Adrenal gland (tissue), 12 donors: ENCODE measurements around the gene HMCN2. TPM values are rescaled to one million over a fixed set of nuclear protein-coding genes. Genes with fewer than 3 reads are reported as not detected.

Experiments
- DNase-seq, 7 donors: peaks; one replicate each; pipeline ENCODE4 v3.0.0-alpha.2; 2019 to 2020
- H3K27ac ChIP-seq, 5 donors: fragments of 200-600 bp; sonication (generic) in 4 of 5; 1 replicate in 3 of 5; 2 replicates in 2 of 5; pipeline versions ENCODE4 v1.5.1 to v1.8.0; 2016 to 2020; ENCODE audit warnings: mild to moderate bottlenecking in 1 of 5
- H3K27me3 ChIP-seq: fragments of 200-600 bp; 2 replicates; pipeline ENCODE4 v1.8.0; 2021
- H3K36me3 ChIP-seq, 2 donors: fragments of 200-600 bp; replicated peaks in 1 of 2; 1 replicate in 1 of 2; 2 replicates in 1 of 2; pipeline versions ENCODE4 v1.5.1 to v1.8.0; 2018 to 2022
- H3K4me1 ChIP-seq, 2 donors: fragments of 200-600 bp; replicated peaks in 1 of 2; 1 replicate in 1 of 2; 2 replicates in 1 of 2; pipeline versions ENCODE4 v1.5.1 to v1.8.0; 2018 to 2021
- H3K4me3 ChIP-seq, 4 donors: fragments of 200-600 bp; sonication (generic) in 3 of 4; one replicate each; pipeline ENCODE4 v1.5.1; 2016 to 2018
- H3K9me3 ChIP-seq, 3 donors: fragments of 200-600 bp; sonication (generic) in 1 of 3; replicated peaks in 1 of 3; 1 replicate in 2 of 3; 2 replicates in 1 of 3; pipeline versions ENCODE4 v1.5.1 to v1.8.0; 2016 to 2021
- POLR2A ChIP-seq, 2 donors: fragments of 450-650 bp; IDR thresholded peaks; one replicate each; pipeline ENCODE4 v1.6.1; 2017; ENCODE audit warnings: antibody characterized with exemption in 2 of 2, mild to moderate bottlenecking in 2 of 2, moderate library complexity in 1 of 2
- WGBS, 4 donors: extraction: QIAGEN DNeasy Blood & Tissue Kit in 2 of 4; methylation state at CpG; one replicate each; pipeline versions ENCODE4 v1.1.5 to v1.1.7; 2013 to 2017; 5-methylcytosine and 5-hydroxymethylcytosine counted together
- intact Hi-C, 2 donors: fragments of 100-400 bp; cut with DNase I; formaldehyde crosslinking; loops; one replicate each; pipeline versions ENCODE4 v1.14.1 to v1.15.0; 2022 to 2023
- polyA plus RNA-seq, 3 donors: library from polyadenylated mRNA; stranded (reverse); fragments of 200-250 nt in 2 of 3; fragments of 350-450 nt in 1 of 3; fragmentation: Illumina TruSeq in 1 of 3; extraction: RNeasy Lipid Tissue Mini Kit (QIAGEN cat#74804) in 1 of 3; gene quantifications; one replicate each; pipeline ENCODE4 v1.2.3, GENCODE V29; 2013 to 2014
- total RNA-seq, 9 donors: library from RNA; depleted of rRNA in 4 of 9; stranded (reverse); fragments of >200 nt in 4 of 9; fragments of 120-200 nt in 1 of 9; fragmentation: NEBNext Ultra II Directional in 1 of 9; extraction: Animal tissue kit (Norgen Biotek cat#: 25700) in 1 of 9; gene quantifications; one replicate each; pipeline versions ENCODE4 v1.1.0 to v1.2.4, GENCODE V29; 2013 to 2023
- TF ChIP-seq, protein P1 (sequence below), 6 experiments: fragments of 450-650 bp in 4 of 6; fragments of 200-600 bp in 2 of 6; sonication (generic) in 1 of 6; IDR thresholded peaks; 1 replicate in 5 of 6; 2 replicates in 1 of 6; pipeline versions ENCODE4 v1.5.1 to v1.8.0; 2016 to 2021; ENCODE audit warnings: antibody characterized with exemption in 6 of 6, mild to moderate bottlenecking in 2 of 6, moderate library complexity in 1 of 6
- donor health status: healthy with polysubstance abuse.
- donor health status: Bipolar disorder and iron deficiency.
- donor health status: DM: yes; HTN: yes; CAD: no.
- donor health status: DM: no; HTN: no; CAD: no.
- donor health status: DM: no; HTN: no; CAD: no.
- donor health status: DM: yes; HTN: yes; CAD: no.

HMCN2 gene
- total and polyA plus RNA-seq, 12 donors, result 0.05 to 25.8 (median 0.42) TPM; not detected in 1

DNA sequence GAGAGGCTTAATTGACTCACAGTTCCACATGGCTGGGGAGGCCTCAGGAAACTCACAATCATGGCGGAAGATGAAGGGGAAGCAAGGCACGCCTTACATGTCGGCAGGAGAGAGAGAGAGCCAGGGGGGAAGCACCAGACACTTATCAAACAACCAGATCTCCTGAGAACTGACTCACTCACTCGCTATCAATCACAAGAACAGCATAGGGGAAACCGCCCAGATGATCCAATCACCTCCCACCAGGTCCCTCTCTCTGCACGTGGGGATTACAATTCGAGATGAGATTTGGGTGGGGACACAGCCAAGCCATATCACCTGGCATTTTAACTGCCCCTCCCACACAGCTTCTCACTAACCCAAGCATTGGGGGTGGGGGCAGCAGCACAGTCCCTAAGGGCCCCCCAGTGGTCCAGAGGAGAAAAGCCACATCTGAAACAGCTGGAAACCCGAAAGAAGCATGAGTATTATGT lies 103.1 kb downstream of the HMCN2 start:
- H3K4me1 ChIP-seq, result no peaks in the 10 kb centered on the region
- intact Hi-C loops, result no loop called here
- 37 to 46% (median 41%) methylated on average over 7 to 8 of the region's 8 CpGs for WGBS, 4 donors
- no peaks in the 10 kb centered on the region for H3K27me3 ChIP-seq
- H3K36me3 ChIP-seq, result no peaks in the 10 kb centered on the region
- TF ChIP-seq POLR2A (IDR thresholded peaks at IDR 0.05), result no peak
- TF ChIP-seq, protein P1, sequence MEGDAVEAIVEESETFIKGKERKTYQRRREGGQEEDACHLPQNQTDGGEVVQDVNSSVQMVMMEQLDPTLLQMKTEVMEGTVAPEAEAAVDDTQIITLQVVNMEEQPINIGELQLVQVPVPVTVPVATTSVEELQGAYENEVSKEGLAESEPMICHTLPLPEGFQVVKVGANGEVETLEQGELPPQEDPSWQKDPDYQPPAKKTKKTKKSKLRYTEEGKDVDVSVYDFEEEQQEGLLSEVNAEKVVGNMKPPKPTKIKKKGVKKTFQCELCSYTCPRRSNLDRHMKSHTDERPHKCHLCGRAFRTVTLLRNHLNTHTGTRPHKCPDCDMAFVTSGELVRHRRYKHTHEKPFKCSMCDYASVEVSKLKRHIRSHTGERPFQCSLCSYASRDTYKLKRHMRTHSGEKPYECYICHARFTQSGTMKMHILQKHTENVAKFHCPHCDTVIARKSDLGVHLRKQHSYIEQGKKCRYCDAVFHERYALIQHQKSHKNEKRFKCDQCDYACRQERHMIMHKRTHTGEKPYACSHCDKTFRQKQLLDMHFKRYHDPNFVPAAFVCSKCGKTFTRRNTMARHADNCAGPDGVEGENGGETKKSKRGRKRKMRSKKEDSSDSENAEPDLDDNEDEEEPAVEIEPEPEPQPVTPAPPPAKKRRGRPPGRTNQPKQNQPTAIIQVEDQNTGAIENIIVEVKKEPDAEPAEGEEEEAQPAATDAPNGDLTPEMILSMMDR (IDR thresholded peaks at IDR 0.05), result no peak
- no peak overlapping the region for H3K4me3 ChIP-seq
- H3K9me3 ChIP-seq, result no peaks in the 10 kb centered on the region
- no peak for DNase-seq
- H3K27ac ChIP-seq, result no peak overlapping the region

DNA sequence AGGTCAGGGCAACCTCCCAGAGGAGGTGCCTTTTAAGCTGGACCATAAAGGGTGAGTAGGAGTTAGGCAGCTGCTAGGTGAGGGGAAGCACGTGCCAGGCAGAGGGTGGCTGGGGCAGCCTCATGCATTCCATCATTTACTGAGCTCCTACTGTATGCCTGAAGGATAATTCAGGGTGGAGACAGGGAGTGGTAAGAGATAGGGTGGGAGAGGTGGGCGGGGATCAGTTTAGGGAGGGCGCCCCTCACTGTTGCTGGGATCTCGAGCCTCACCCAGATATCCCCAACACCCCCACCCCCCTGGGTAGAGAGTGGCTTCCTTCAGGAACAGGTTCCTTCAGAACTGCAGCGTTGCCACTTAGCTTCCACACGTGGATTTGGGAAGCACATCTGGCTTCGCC lies 104.7 kb downstream of the HMCN2 start:
- Histone ChIP-seq H3K27ac (no peak overlapping the region), H3K36me3 (no peaks in the 10 kb centered on the region), H3K4me1 (no peaks in the 10 kb centered on the region), H3K27me3 (no peaks in the 10 kb centered on the region), H3K9me3 (no peaks in the 10 kb centered on the region), H3K4me3 (no peak overlapping the region)
- intact Hi-C loops, result no loop called here
- no peak for TF ChIP-seq POLR2A (IDR thresholded peaks at IDR 0.05)
- TF ChIP-seq, protein P1 (IDR thresholded peaks at IDR 0.05), result no peak
- DNase-seq, result no peak
- WGBS, 4 donors, result 71 to 90% (median 80%) methylated on average over 6 to 7 of the region's 7 CpGs

DNA sequence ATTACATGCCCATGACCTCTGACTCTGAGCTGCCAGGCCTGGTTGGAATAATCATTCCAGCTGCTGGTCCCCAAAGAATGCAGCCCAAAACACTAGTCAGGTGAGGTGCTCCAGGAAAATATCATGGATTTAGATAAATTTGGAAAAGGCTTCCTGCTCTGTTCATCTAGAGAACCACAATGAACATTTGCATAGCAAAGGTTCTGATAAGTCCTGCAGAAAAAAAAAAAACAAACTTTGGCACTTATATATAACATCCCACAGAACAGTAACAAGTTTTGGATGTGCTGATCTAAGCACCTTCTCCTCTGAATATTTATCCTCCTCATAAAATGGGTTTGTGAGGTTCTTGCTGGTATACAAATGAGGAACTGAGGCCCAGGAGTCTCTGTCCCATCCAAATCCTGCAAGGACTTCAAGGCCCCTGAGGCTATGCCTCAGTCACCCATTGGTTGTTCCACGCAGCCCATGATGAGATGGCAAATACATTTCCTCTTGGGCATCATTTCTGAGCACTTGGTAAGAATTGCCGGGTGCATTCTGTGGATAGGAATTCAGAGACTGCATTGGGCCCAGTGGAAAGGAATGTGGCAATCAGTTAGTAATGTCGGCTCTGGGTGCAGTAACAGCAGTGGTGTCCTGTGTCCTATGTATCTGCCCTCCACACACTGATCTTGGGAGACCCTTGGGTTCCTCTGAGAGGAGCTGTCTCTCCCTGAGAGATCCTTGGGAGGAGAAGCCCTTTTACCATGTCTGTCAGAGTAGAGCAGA lies 105.8 kb downstream of the HMCN2 start:
- TF ChIP-seq, protein P1 (IDR thresholded peaks at IDR 0.05), result no peak
- TF ChIP-seq POLR2A (IDR thresholded peaks at IDR 0.05), result no peak
- Histone ChIP-seq H3K4me3 (no peak overlapping the region), H3K4me1 (no peaks in the 10 kb centered on the region), H3K27ac (no peak overlapping the region), H3K36me3 (no peaks in the 10 kb centered on the region), H3K27me3 (no peaks in the 10 kb centered on the region), H3K9me3 (no peaks in the 10 kb centered on the region)
- intact Hi-C loops, result no loop called here
- 77 to 100% (median 92%) methylated on average over 2 to 3 of the region's 3 CpGs for WGBS, 4 donors
- no peak for DNase-seq

DNA sequence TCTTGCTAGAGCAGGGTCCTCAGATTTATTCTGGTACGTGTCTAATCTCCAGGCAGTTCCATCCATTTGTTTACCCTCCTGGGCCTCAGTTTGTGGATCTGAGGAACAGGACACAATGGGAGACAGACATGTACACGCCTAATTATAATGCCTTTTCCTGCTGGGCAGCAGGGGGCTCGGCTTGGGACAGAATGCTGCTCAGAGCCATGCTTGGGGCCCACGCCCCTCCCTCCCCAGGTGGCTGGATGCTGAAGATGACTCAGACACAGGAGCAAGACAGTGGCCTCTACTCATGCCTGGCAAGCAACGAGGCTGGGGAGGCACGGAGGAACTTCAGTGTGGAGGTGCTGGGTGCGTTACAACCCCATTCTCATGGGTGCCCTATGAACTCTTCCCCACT lies 106.5 kb downstream of the HMCN2 start:
- DNase-seq, result no peak
- intact Hi-C loops, result no loop called here
- Histone ChIP-seq H3K27ac (no peak overlapping the region), H3K27me3 (no peaks in the 10 kb centered on the region), H3K36me3 (no peaks in the 10 kb centered on the region), H3K9me3 (no peaks in the 10 kb centered on the region), H3K4me3 (no peak overlapping the region), H3K4me1 (no peaks in the 10 kb centered on the region)
- 79 to 96% (median 88%) methylated on average over 6 to 7 of the region's 7 CpGs for WGBS, 4 donors
- TF ChIP-seq, protein P1 (IDR thresholded peaks at IDR 0.05), result no peak
- TF ChIP-seq POLR2A (IDR thresholded peaks at IDR 0.05), result no peak
